K562 (cell line): Measurements from ENCODE around the gene CBS. TPM values are rescaled to one million over a fixed set of nuclear protein-coding genes. Genes with fewer than 3 reads are reported as not detected.
A peak's percentile ranks its signal among the peaks of the same experiment; 100 is the strongest.
"Not testable (repeated sequence)": the region's sequence is repeated elsewhere in the genome, so short reads cannot be mapped to it uniquely, and the experiment has no call there.

Experiments
- ATAC-seq: fragments of 200-7000 bp; cut with Tn5 transposase; 3 replicates; pipeline ENCODE4 v1.9.1; 2020; ENCODE audit warnings: moderate library complexity
- BruUV-seq: library from RNA; stranded (reverse); fragments of 400-500 nt; replicated peaks from 2 replicates; lab custom pipeline; 2021; lab: Mats Ljungman, UMichigan
- CTCF ChIA-PET: fragments of 300-600 bp; formaldehyde crosslinking; extraction: SDS; loops from one replicate; lab custom pipeline; 2021; ENCODE audit warnings: low intra/inter-chr PET ratio; lab: Yijun Ruan, JAX
- POLR2A ChIA-PET: fragments of 300-600, 350-650 bp; sonication (Branson Sonifier 250); formaldehyde crosslinking; extraction: SDS; loops from one replicate; lab custom pipeline; 2021; ENCODE audit warnings: antibody characterized with exemption, inconsistent platforms; lab: Yijun Ruan, JAX
- DNase-seq, 4 experiments: peaks; one replicate each; pipeline versions ENCODE4 v3.0.0 to v3.0.0-alpha.2; 2011 to 2018; ENCODE audit warnings: low spot score in 3 of 4, mixed read lengths in 3 of 4; ENCODE audit errors: extremely low read depth in 1 of 4
- FAIRE-seq: peaks from 2 replicates; lab custom pipeline; 2011; peaks lifted over from hg19 to GRCh38; lab: Jason Lieb, UNC
- H2AFZ ChIP-seq: 2 replicates; pipeline ENCODE4 v1.6.0; 2011; ENCODE audit warnings: low read depth, low read length, control low read depth, inconsistent platforms
- H3K27ac ChIP-seq: fragments of 200-600 bp; 3 replicates; pipeline ENCODE4 v1.8.0; 2011; ENCODE audit warnings: low read depth, mild to moderate bottlenecking, control low read depth, inconsistent platforms, low read length, moderate library complexity, mixed read lengths; ENCODE audit errors: extremely low read depth
- H3K27me3 ChIP-seq, 2 experiments: fragments of 300-600 bp in 1 of 2; 2 replicates in 1 of 2; 3 replicates in 1 of 2; pipeline versions ENCODE4 v1.6.0 to v1.8.0; 2011; ENCODE audit warnings: inconsistent platforms in 2 of 2, low read length in 2 of 2, mild to moderate bottlenecking in 1 of 2, mixed read lengths in 1 of 2, moderate library complexity in 1 of 2; ENCODE audit not compliant: control insufficient read depth in 2 of 2, insufficient read depth in 2 of 2
- H3K36me3 ChIP-seq: fragments of 300-600 bp; 3 replicates; pipeline ENCODE4 v1.8.0; 2011; ENCODE audit warnings: mild to moderate bottlenecking, low read length, inconsistent platforms; ENCODE audit not compliant: control insufficient read depth, insufficient read depth
- H3K4me1 ChIP-seq, 2 experiments: fragments of 200-600 bp in 1 of 2; replicated peaks in 1 of 2; 2 replicates in 1 of 2; 3 replicates in 1 of 2; pipeline versions ENCODE4 v1.5.1 to v1.8.0; 2011; ENCODE audit warnings: inconsistent platforms in 2 of 2, low read length in 2 of 2, mild to moderate bottlenecking in 1 of 2, mixed read lengths in 1 of 2, moderate library complexity in 1 of 2; ENCODE audit not compliant: control insufficient read depth in 2 of 2, insufficient read depth in 2 of 2
- H3K4me2 ChIP-seq: 2 replicates; pipeline ENCODE4 v1.6.1; 2011; ENCODE audit warnings: low read length, control low read depth, inconsistent platforms, mixed read lengths; ENCODE audit not compliant: insufficient read depth
- H3K4me3 ChIP-seq: fragments of 200-600 bp; sonication (generic), shearing (Covaris generic); 2 replicates; pipeline ENCODE4 v1.5.1; 2016; ENCODE audit warnings: control low read depth, inconsistent platforms
- H3K79me2 ChIP-seq: fragments of 200-600 bp; 3 replicates; pipeline ENCODE4 v1.8.0; 2011; ENCODE audit warnings: low read length, inconsistent platforms; ENCODE audit not compliant: control insufficient read depth, insufficient read depth
- H3K9ac ChIP-seq, 2 experiments: 2 replicates each; pipeline versions ENCODE4 v1.6.0 to v1.6.1; 2011; ENCODE audit warnings: low read depth in 2 of 2, low read length in 2 of 2, control low read depth in 1 of 2, inconsistent platforms in 1 of 2, mild to moderate bottlenecking in 1 of 2, mixed read lengths in 1 of 2; ENCODE audit not compliant: insufficient read depth in 1 of 2
- H3K9me1 ChIP-seq: one replicate; pipeline ENCODE4 v1.6.0; 2011; ENCODE audit warnings: inconsistent platforms, mild to moderate bottlenecking, low read length, moderate library complexity; ENCODE audit not compliant: control insufficient read depth, insufficient read depth
- H3K9me3 ChIP-seq: replicated peaks from 2 replicates; pipeline ENCODE4 v1.5.1; 2011; ENCODE audit warnings: low read depth, low read length, inconsistent platforms; ENCODE audit not compliant: control insufficient read depth, insufficient read depth
- H4K20me1 ChIP-seq: replicated peaks from 2 replicates; pipeline ENCODE4 v1.6.1; 2011; ENCODE audit warnings: low read length, inconsistent platforms, mixed read lengths; ENCODE audit not compliant: control insufficient read depth, insufficient read depth
- WGBS: fragments of 100-300 bp; shearing (Covaris generic); methylation state at CpG from one replicate; pipeline ENCODE4 v1.1.6; 2016; ENCODE audit warnings: low coverage, mixed read lengths; ENCODE audit not compliant: insufficient coverage; ENCODE audit errors: missing lambda C conversion rate; 5-methylcytosine and 5-hydroxymethylcytosine counted together
- in situ Hi-C: fragments of 300-500 bp; cut with MboI; formaldehyde crosslinking; loops from 4 replicates; pipeline ENCODE4 v1.15.0; 2018; ENCODE audit warnings: inconsistent platforms, mixed read lengths
- intact Hi-C: fragments of 100-400 bp; cut with micrococcal nuclease; formaldehyde crosslinking; loops from 2 replicates; pipeline ENCODE4 v1.14.2; 2022
- polyA plus RNA-seq, 8 experiments: library from polyadenylated mRNA; depleted of rRNA in 4 of 8; stranded (reverse) in 5 of 8; unstranded in 3 of 8; fragments of >200 nt; fragmentation: Nextera tagmentation in 2 of 8; fragmentation: Illumina TruSeq in 1 of 8; extraction: Ambion mirVana in 2 of 8; extraction: Trizol in 1 of 8; gene quantifications; 2 replicates each; pipeline versions ENCODE4 v1.2.1 to v1.2.3, GENCODE V29; 2011 to 2014; ENCODE audit warnings: inconsistent platforms in 1 of 8, missing spikeins in 1 of 8
- total RNA-seq, 7 experiments: library from RNA; depleted of rRNA in 6 of 7; stranded (reverse); fragments of >200 nt in 6 of 7; fragmentation: Illumina TruSeq in 2 of 7; extraction: Trizol in 2 of 7; gene quantifications; 2 replicates each; pipeline versions ENCODE4 v1.2.1 to v1.2.3, GENCODE V29; 2011 to 2021; ENCODE audit warnings: low replicate concordance in 1 of 7

The CBS gene
- total and polyA plus RNA-seq, 9 of the 15 experiments (the other 6 are each of a cell fraction or from before 2014, with no cell fraction given): 4.6 to 472 (median 152) TPM

- H3K9me3 ChIP-seq, H3K36me3 ChIP-seq, H3K27me3 ChIP-seq, H3K27ac ChIP-seq, POLR2A ChIA-PET, intact Hi-C loops, CTCF ChIA-PET, H4K20me1 ChIP-seq, H3K4me1 ChIP-seq, H3K79me2 ChIP-seq, H3K4me3 ChIP-seq, in situ Hi-C loops, H3K9me1 ChIP-seq, H3K4me2 ChIP-seq, H2AFZ ChIP-seq, FAIRE-seq, ATAC-seq, DNase-seq, H3K9ac ChIP-seq, BruUV-seq: not testable (repeated sequence)
- no CpG with 5 or more reads among the region's 10 CpGs for WGBS
Observed at GRCh38 chr21:43069682-43070081, 6.0 kb downstream of the CBS start.

GRCh38 chr21:43068065-43068464 is 7.6 kb downstream of the CBS start:
- BruUV-seq, H3K4me2 ChIP-seq, H3K27ac ChIP-seq, H3K4me1 ChIP-seq, CTCF ChIA-PET, H4K20me1 ChIP-seq, POLR2A ChIA-PET, H3K27me3 ChIP-seq, intact Hi-C loops, DNase-seq, in situ Hi-C loops, FAIRE-seq, ATAC-seq, H3K79me2 ChIP-seq, H3K36me3 ChIP-seq, H3K9me3 ChIP-seq, H3K9ac ChIP-seq, H2AFZ ChIP-seq, H3K4me3 ChIP-seq, H3K9me1 ChIP-seq: not testable (repeated sequence)
- WGBS: 100% methylated on average over 3 of the region's 12 CpGs

- BruUV-seq, H3K4me2 ChIP-seq, H3K4me1 ChIP-seq, H3K27ac ChIP-seq, POLR2A ChIA-PET, H4K20me1 ChIP-seq, H3K36me3 ChIP-seq, H3K27me3 ChIP-seq, H3K9me3 ChIP-seq, intact Hi-C loops, DNase-seq, H3K9me1 ChIP-seq, H3K79me2 ChIP-seq, H3K9ac ChIP-seq, H2AFZ ChIP-seq, in situ Hi-C loops, FAIRE-seq, CTCF ChIA-PET, H3K4me3 ChIP-seq: not testable (repeated sequence)
- peak; percentile 6; the same call in 2 of the 3 replicates for ATAC-seq
- WGBS: 87% methylated on average over 6 of the region's 12 CpGs
Observed at GRCh38 chr21:43066690-43067089, 8.9 kb downstream of the CBS start.
